Measurements from ENCODE around the gene CD47.

The CD47 gene

GRCh38 chr3:108008931-108009639 is 81.7 kb downstream of the CD47 start:
- peak; percentile 32 for DNase-seq

GRCh38 chr3:108008106-108008505 is 82.7 kb downstream of the CD47 start:
- DNase-seq, result no peak

GRCh38 chr3:108006881-108007331 is 83.9 kb downstream of the CD47 start:
- DNase-seq, result no peak

- DNase-seq, result peak; percentile 74
Observed at GRCh38 chr3:108006077-108006771, 84.6 kb downstream of the CD47 start.

- no peak for DNase-seq
Observed at GRCh38 chr3:108004647-108005046, 86.2 kb downstream of the CD47 start.

- DNase-seq, result peak; percentile 36
Observed at GRCh38 chr3:108001457-108001856, 89.4 kb downstream of the CD47 start.

- DNase-seq, result peak; percentile 63
Observed at GRCh38 chr3:107999215-107999775, 91.5 kb downstream of the CD47 start.

- DNase-seq, result no peak
Observed at GRCh38 chr3:107997671-107998070, 93.2 kb downstream of the CD47 start.

GRCh38 chr3:107995823-107996222 is 95.0 kb downstream of the CD47 start:
- no peak for DNase-seq

GRCh38 chr3:107994956-107995715 is 95.7 kb downstream of the CD47 start:
- DNase-seq, result no peak

GRCh38 chr3:107994181-107994580 is 96.7 kb downstream of the CD47 start:
- DNase-seq, result peak; percentile 21

GRCh38 chr3:107993771-107994170 is 97.1 kb downstream of the CD47 start:
- no peak for DNase-seq

Data from kidney glomerular epithelial cell (primary cell).